ENCODE data around the gene CILP.

- TF ChIP-seq CTCF (IDR thresholded peaks at IDR 0.05; ENCODE audit: insufficient read depth, low read length, poor library complexity, severe bottlenecking), result no peak
- TF ChIP-seq EZH2phosphoT487 (conservative IDR thresholded peaks at IDR 0.05; ENCODE audit: low read length), result no peak
Observed at GRCh38 chr15:65215496-65215895, 4.2 kb upstream of the CILP start.

Data from SU-DHL-6 (cell line).